HG02885 (cell line): ENCODE measurements around the gene CNTNAP5.

Experiments used
- ATAC-seq: cut with Tn5 transposase; IDR thresholded peaks from one replicate; pipeline ENCODE4 v1.9.1; 2021; ENCODE audit warnings: mild to moderate bottlenecking; ENCODE audit not compliant: unreplicated experiment, poor library complexity

The CNTNAP5 gene

GRCh38 chr2:124575497-124575896 lies 550.4 kb downstream of the CNTNAP5 start:
- ATAC-seq = no peak

- ATAC-seq = no peak
Observed at GRCh38 chr2:124580263-124580662, 555.2 kb downstream of the CNTNAP5 start.

- no peak for ATAC-seq
Observed at GRCh38 chr2:124582387-124582786, 557.3 kb downstream of the CNTNAP5 start.

GRCh38 chr2:124584615-124585014 lies 559.5 kb downstream of the CNTNAP5 start:
- no peak for ATAC-seq

GRCh38 chr2:124585277-124585676 lies 560.2 kb downstream of the CNTNAP5 start:
- no peak for ATAC-seq

GRCh38 chr2:124586210-124586609 lies 561.1 kb downstream of the CNTNAP5 start:
- no peak for ATAC-seq

- ATAC-seq = no peak
Observed at GRCh38 chr2:124586835-124587234, 561.7 kb downstream of the CNTNAP5 start.

GRCh38 chr2:124589971-124590370 lies 564.9 kb downstream of the CNTNAP5 start:
- ATAC-seq = no peak

- no peak for ATAC-seq
Observed at GRCh38 chr2:124602759-124603158, 577.7 kb downstream of the CNTNAP5 start.

GRCh38 chr2:124604940-124605339 lies 579.9 kb downstream of the CNTNAP5 start:
- ATAC-seq = no peak

- no peak for ATAC-seq
Observed at GRCh38 chr2:124607679-124608078, 582.6 kb downstream of the CNTNAP5 start.

- ATAC-seq = no peak
Observed at GRCh38 chr2:124609667-124610066, 584.6 kb downstream of the CNTNAP5 start.

GRCh38 chr2:124610141-124610540 lies 585.1 kb downstream of the CNTNAP5 start:
- ATAC-seq = no peak

GRCh38 chr2:124610866-124611265 lies 585.8 kb downstream of the CNTNAP5 start:
- ATAC-seq = no peak

GRCh38 chr2:124623560-124623959 lies 598.5 kb downstream of the CNTNAP5 start:
- no peak for ATAC-seq

- ATAC-seq = no peak
Observed at GRCh38 chr2:124625561-124625960, 600.5 kb downstream of the CNTNAP5 start.

- ATAC-seq = no peak
Observed at GRCh38 chr2:124626993-124627392, 601.9 kb downstream of the CNTNAP5 start.

GRCh38 chr2:124633812-124634211 lies 608.7 kb downstream of the CNTNAP5 start:
- ATAC-seq = no peak

- ATAC-seq = no peak
Observed at GRCh38 chr2:124639524-124639923, 614.4 kb downstream of the CNTNAP5 start.

GRCh38 chr2:124640221-124640750 lies 615.2 kb downstream of the CNTNAP5 start:
- ATAC-seq = no peak

GRCh38 chr2:124646166-124646815 lies 621.2 kb downstream of the CNTNAP5 start:
- no peak for ATAC-seq

- ATAC-seq = no peak
Observed at GRCh38 chr2:124647245-124647644, 622.2 kb downstream of the CNTNAP5 start.
